PC-9 (cell line): ENCODE measurements around the gene ACAD11.

Experiments used
- EZH2 ChIP-seq: fragments of 200-600 bp; sonication (generic); IDR thresholded peaks from 2 replicates; pipeline ENCODE4 v1.8.0; 2017; ENCODE audit warnings: antibody characterized with exemption, low read depth
- TF ChIP-seq, protein P1 (sequence below): fragments of 200-600 bp; sonication (generic); conservative IDR thresholded peaks from 2 replicates; pipeline ENCODE4 v1.6.1; 2017; ENCODE audit warnings: mixed run types, antibody characterized with exemption, mild to moderate bottlenecking, moderate library complexity

DNA sequence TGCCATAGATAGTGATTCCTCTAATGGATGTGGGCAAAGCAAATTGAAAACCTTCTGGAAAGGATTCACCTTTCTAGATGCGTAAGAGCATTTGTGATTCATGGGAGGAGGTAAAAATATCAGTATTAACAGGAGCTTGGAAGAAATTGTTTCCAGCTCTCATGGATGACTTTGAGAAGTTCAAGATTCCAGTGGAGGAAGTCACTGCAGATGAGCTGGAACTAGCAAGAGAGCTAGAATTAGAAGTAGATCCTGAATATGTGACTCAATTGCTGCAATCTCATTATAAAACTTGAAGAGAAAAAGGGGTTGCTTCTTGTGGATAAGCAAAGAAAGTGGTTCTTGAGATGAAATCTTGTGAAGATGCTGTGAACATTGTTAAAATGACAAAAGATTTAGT, 150.5 kb downstream of the ACAD11 start:
- TF ChIP-seq, protein P1, sequence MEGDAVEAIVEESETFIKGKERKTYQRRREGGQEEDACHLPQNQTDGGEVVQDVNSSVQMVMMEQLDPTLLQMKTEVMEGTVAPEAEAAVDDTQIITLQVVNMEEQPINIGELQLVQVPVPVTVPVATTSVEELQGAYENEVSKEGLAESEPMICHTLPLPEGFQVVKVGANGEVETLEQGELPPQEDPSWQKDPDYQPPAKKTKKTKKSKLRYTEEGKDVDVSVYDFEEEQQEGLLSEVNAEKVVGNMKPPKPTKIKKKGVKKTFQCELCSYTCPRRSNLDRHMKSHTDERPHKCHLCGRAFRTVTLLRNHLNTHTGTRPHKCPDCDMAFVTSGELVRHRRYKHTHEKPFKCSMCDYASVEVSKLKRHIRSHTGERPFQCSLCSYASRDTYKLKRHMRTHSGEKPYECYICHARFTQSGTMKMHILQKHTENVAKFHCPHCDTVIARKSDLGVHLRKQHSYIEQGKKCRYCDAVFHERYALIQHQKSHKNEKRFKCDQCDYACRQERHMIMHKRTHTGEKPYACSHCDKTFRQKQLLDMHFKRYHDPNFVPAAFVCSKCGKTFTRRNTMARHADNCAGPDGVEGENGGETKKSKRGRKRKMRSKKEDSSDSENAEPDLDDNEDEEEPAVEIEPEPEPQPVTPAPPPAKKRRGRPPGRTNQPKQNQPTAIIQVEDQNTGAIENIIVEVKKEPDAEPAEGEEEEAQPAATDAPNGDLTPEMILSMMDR: no peak
- no peak for TF ChIP-seq EZH2
